GM12878 (cell line): Measurements from ENCODE around the gene MAN2B1. TPM values are rescaled to one million over a fixed set of nuclear protein-coding genes. Genes with fewer than 3 reads are reported as not detected.
A peak's percentile ranks its signal among the peaks of the same experiment; 100 is the strongest.

ENCODE experiments used
- ATAC-seq: fragments of 200-7000 bp; cut with Tn5 transposase; 3 replicates; pipeline ENCODE4 v1.9.1; 2020; ENCODE audit warnings: mild to moderate bottlenecking, moderate library complexity
- BruUV-seq: library from RNA; stranded (reverse); fragments of 400-500 nt; replicated peaks from 2 replicates; lab custom pipeline; 2021; lab: Mats Ljungman, UMichigan
- CTCF ChIA-PET: fragments of 300-600 bp; sonication (Branson Sonifier 250); formaldehyde crosslinking; extraction: SDS; loops from one replicate; lab custom pipeline; 2021; ENCODE audit warnings: inconsistent platforms; lab: Yijun Ruan, JAX
- POLR2A ChIA-PET: fragments of 350-600 bp; formaldehyde crosslinking; extraction: SDS; loops from one replicate; lab custom pipeline; 2021; ENCODE audit warnings: inconsistent platforms; lab: Charles Lee
- RAD21 ChIA-PET: fragments of 300-600 bp; sonication (Branson Sonifier 250); formaldehyde crosslinking; loops from one replicate; lab custom pipeline; 2023; ENCODE audit warnings: antibody characterized with exemption; ENCODE audit not compliant: unreplicated experiment; lab: Charles Lee
- SMC1A ChIA-PET: fragments of 300-600 bp; sonication (Branson Sonifier 250); formaldehyde crosslinking; loops from one replicate; lab custom pipeline; 2023; ENCODE audit not compliant: unreplicated experiment, uncharacterized antibody; lab: Charles Lee
- DNase-seq: peaks from one replicate; pipeline ENCODE4 v3.0.0-alpha.2; 2011; ENCODE audit warnings: low read depth, low spot score
- FAIRE-seq: peaks from 3 replicates; lab custom pipeline; 2011; peaks lifted over from hg19 to GRCh38; lab: Jason Lieb, UNC
- H2AFZ ChIP-seq: 2 replicates; pipeline ENCODE4 v1.6.0; 2011; ENCODE audit warnings: low read depth, low read length, control low read depth; ENCODE audit not compliant: control insufficient read depth
- H3K27ac ChIP-seq: 2 replicates; pipeline ENCODE4 v1.5.1; 2011; ENCODE audit warnings: control low read depth; ENCODE audit not compliant: control insufficient read depth, insufficient read depth
- H3K27me3 ChIP-seq, 2 experiments: replicated peaks in 1 of 2; 2 replicates each; pipeline versions ENCODE4 v1.6.0 to v1.6.1; 2011; ENCODE audit warnings: low read length in 1 of 2; ENCODE audit not compliant: control insufficient read depth in 2 of 2, insufficient read depth in 2 of 2
- H3K36me3 ChIP-seq, 2 experiments: 2 replicates each; pipeline ENCODE4 v1.5.1; 2011; ENCODE audit warnings: low read length in 1 of 2; ENCODE audit not compliant: control insufficient read depth in 2 of 2, insufficient read depth in 2 of 2
- H3K4me1 ChIP-seq: 2 replicates; pipeline ENCODE4 v1.6.1; 2011; ENCODE audit warnings: mild to moderate bottlenecking, low read length, moderate library complexity, mixed read lengths; ENCODE audit not compliant: control insufficient read depth, insufficient read depth
- H3K4me2 ChIP-seq: 2 replicates; pipeline ENCODE4 v1.6.0; 2011; ENCODE audit warnings: control low read depth; ENCODE audit not compliant: control insufficient read depth, insufficient read depth
- H3K4me3 ChIP-seq: fragments of 200-600 bp; sonication (generic); 2 replicates; pipeline ENCODE4 v1.5.1; 2016
- H3K79me2 ChIP-seq: 2 replicates; pipeline ENCODE4 v1.6.0; 2011; ENCODE audit warnings: low read length; ENCODE audit not compliant: control insufficient read depth, insufficient read depth
- H3K9ac ChIP-seq: 2 replicates; pipeline ENCODE4 v1.8.0; 2011; ENCODE audit warnings: low read length, control low read depth, mixed read lengths; ENCODE audit not compliant: control insufficient read depth, insufficient read depth
- H3K9me3 ChIP-seq: replicated peaks from 3 replicates; pipeline ENCODE4 v1.5.1; 2011; ENCODE audit warnings: mild to moderate bottlenecking, low read length; ENCODE audit not compliant: control insufficient read depth, insufficient read depth
- H4K20me1 ChIP-seq: 2 replicates; pipeline ENCODE4 v1.6.0; 2011; ENCODE audit not compliant: control insufficient read depth, insufficient read depth
- BMI1 ChIP-seq: fragments of 450-650 bp; IDR thresholded peaks from 2 replicates; pipeline ENCODE4 v1.6.1; 2016; ENCODE audit warnings: mild to moderate bottlenecking, moderate library complexity, borderline replicate concordance
- E4F1 ChIP-seq: fragments of 450-650 bp; IDR thresholded peaks from 2 replicates; pipeline ENCODE4 v1.6.1; 2018; ENCODE audit warnings: borderline replicate concordance, mild to moderate bottlenecking; ENCODE audit not compliant: partially characterized antibody
- HCFC1 ChIP-seq: fragments of 150-350 bp; IDR thresholded peaks from 2 replicates; pipeline ENCODE4 v1.6.1; 2014; ENCODE audit warnings: low read length
- MLLT1 ChIP-seq: fragments of 450-650 bp; IDR thresholded peaks from 2 replicates; pipeline ENCODE4 v1.6.1; 2016; ENCODE audit warnings: mild to moderate bottlenecking
- MXI1 ChIP-seq: fragments of 150-350 bp; IDR thresholded peaks from 2 replicates; pipeline ENCODE4 v1.6.1; 2011; ENCODE audit warnings: low read depth, mild to moderate bottlenecking, inconsistent platforms, low read length, improper control_type of control experiment
- NKRF ChIP-seq: fragments of 450-650 bp; conservative IDR thresholded peaks from 2 replicates; pipeline ENCODE4 v1.6.1; 2017; ENCODE audit warnings: mild to moderate bottlenecking, moderate library complexity
- PAX5 ChIP-seq: IDR thresholded peaks from 2 replicates; pipeline ENCODE4 v1.6.1; 2011; ENCODE audit warnings: low read depth, low read length, borderline replicate concordance
- RELB ChIP-seq: fragments of 450-650 bp; IDR thresholded peaks from 2 replicates; pipeline ENCODE4 v1.6.1; 2017; ENCODE audit warnings: low read depth, mild to moderate bottlenecking, moderate library complexity
- TAF1 ChIP-seq: IDR thresholded peaks from 2 replicates; pipeline ENCODE4 v1.6.1; 2011; ENCODE audit warnings: mild to moderate bottlenecking, low read depth, low read length, borderline replicate concordance
- YY1 ChIP-seq: IDR thresholded peaks from 2 replicates; pipeline ENCODE4 v1.6.1; 2011; ENCODE audit warnings: low read depth, mild to moderate bottlenecking, low read length
- ZSCAN29 ChIP-seq: fragments of 450-650 bp; IDR thresholded peaks from 2 replicates; pipeline ENCODE4 v1.6.1; 2017; ENCODE audit warnings: mild to moderate bottlenecking, moderate library complexity
- ZZZ3 ChIP-seq: IDR thresholded peaks from 2 replicates; pipeline ENCODE4 v1.6.1; 2011; ENCODE audit warnings: low read depth; ENCODE audit not compliant: control insufficient read depth, insufficient read length
- WGBS: methylation state at CpG from one replicate; pipeline ENCODE4 v1.1.6; 2016; ENCODE audit warnings: low lambda C conversion rate; ENCODE audit not compliant: insufficient replicate concordance, insufficient coverage; ENCODE audit errors: missing lambda C conversion rate; 5-methylcytosine and 5-hydroxymethylcytosine counted together
- in situ Hi-C: fragments of 300-500 bp; cut with MboI; formaldehyde crosslinking; loops from 9 replicates; pipeline ENCODE4 v1.14.3; 2018; ENCODE audit warnings: mixed read lengths
- intact Hi-C: fragments of 100-400 bp; cut with micrococcal nuclease; formaldehyde crosslinking; loops from one replicate; pipeline ENCODE4 v1.14.2; 2022; ENCODE audit not compliant: unreplicated experiment
- polyA plus RNA-seq, 11 experiments: library from polyadenylated mRNA; depleted of rRNA in 4 of 11; unstranded in 6 of 11; stranded (reverse) in 5 of 11; fragments of >200 nt; fragmentation: Nextera tagmentation in 4 of 11; fragmentation: Illumina TruSeq in 1 of 11; extraction: Ambion mirVana in 4 of 11; extraction: Trizol in 1 of 11; gene quantifications; 1 replicate in 1 of 11; 2 replicates in 10 of 11; pipeline versions ENCODE4 v1.2.1 to v1.2.3, GENCODE V29; 2011 to 2016; ENCODE audit warnings: inconsistent platforms in 2 of 11, missing spikeins in 2 of 11, low read depth in 1 of 11
- total RNA-seq, 4 experiments: library from RNA; depleted of rRNA in 3 of 4; stranded (reverse); fragments of >200 nt in 3 of 4; fragmentation: Illumina TruSeq in 1 of 4; extraction: Trizol in 1 of 4; gene quantifications; 2 replicates each; pipeline versions ENCODE4 v1.2.1 to v1.2.3, GENCODE V29; 2013 to 2021

The MAN2B1 gene
- total and polyA plus RNA-seq, 10 of the 15 experiments (the other 5 are each of a cell fraction or from before 2014, with no cell fraction given), result 7.6 to 224 (median 81.4) TPM

DNA sequence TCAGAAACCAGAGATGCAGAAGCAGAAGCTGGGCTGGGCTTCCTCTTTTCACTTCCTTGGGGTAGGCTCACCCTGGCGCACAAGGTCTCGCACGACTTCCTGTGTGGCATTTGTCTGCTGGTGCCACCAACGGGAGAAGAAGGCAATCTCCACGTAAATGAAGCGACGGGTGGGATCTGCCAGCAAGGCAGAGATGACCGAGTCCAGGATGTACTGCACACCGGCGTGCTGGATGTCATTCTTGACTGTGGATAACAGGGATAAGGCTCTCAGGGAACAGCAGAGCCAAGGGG, 1.3 kb downstream of the MAN2B1 start:
- BruUV-seq, result no TSS peak
- Histone ChIP-seq H3K79me2 (peaks cover 46% of the 10 kb centered on the region), H3K36me3 (peaks cover 18 to 23% of the 10 kb centered on the region in 2 experiments), H3K4me1 (peaks cover 24% of the 10 kb centered on the region), H3K9ac (peak overlapping the region; percentile 81), H4K20me1 (no peaks in the 10 kb centered on the region), H3K4me3 (peak overlapping the region; percentile 91), H3K27ac (peak overlapping the region; percentile 92), H3K4me2 (peak overlapping the region; percentile 99), H3K9me3 (no peaks in the 10 kb centered on the region), H3K27me3 (no peaks in the 10 kb centered on the region), H2AFZ (peak overlapping the region; percentile 56)
- DNase-seq (peak; percentile 61), FAIRE-seq (peak; percentile 95), ATAC-seq (peak; percentile 73)
- under 1% methylated on average over 10 of the region's 10 CpGs for WGBS
- CTCF ChIA-PET, result interaction anchor here (1.0 to 3.6 kb wide), 4 partner anchors 12 to 106 kb away, joined by 3 to 13 read pairs (median 8); no protein-coding TSS in a partner anchor
- RAD21 ChIA-PET, result interaction anchor here (1.0 to 1.8 kb wide), 3 partner anchors 53 to 741 kb away, joined by 3 to 4 read pairs (median 4); partner anchors contain the start of gene GET3
- SMC1A ChIA-PET, result interaction anchor here (1.1 to 2.4 kb wide), 3 partner anchors 12 to 55 kb away, joined by 3 to 10 read pairs (median 8); partner anchors contain the start of genes ZNF490 and ZNF791
- intact Hi-C loops, result loop anchor here (2.0 kb wide), 1 partner anchor 52 kb away; no protein-coding TSS in a partner anchor
- POLR2A ChIA-PET, result interaction anchor here (0.5 to 2.3 kb wide), 5 partner anchors 17 to 133 kb away, joined by 3 to 15 read pairs (median 4); partner anchors contain the start of genes DHPS, TNPO2, ZNF490 and ZNF791
- in situ Hi-C loops, result no loop called here
- TF ChIP-seq RELB (peak; percentile 26; the same call in 1 of the 2 replicates), BMI1 (no peak), ZSCAN29 (no peak), HCFC1 (peak; percentile 36; the same call in 1 of the 2 replicates), ZZZ3 (no peak), TAF1 (0 out of 2 replicates have a peak, but pooled peaks have one; percentile 28), MLLT1 (peak; percentile 69; the same call in 1 of the 2 replicates), MXI1 (peak; percentile 97; the same call in 1 of the 2 replicates), YY1 (0 out of 2 replicates have a peak, but pooled peaks have one; percentile 19), E4F1 (no peak), NKRF (0 out of 2 replicates have a peak, but pooled peaks have one; percentile 71), PAX5 (peak; percentile 22; the same call in 1 of the 2 replicates)
